Measurements from ENCODE around the gene IFITM2.
"Not testable (repeated sequence)": the region's sequence is repeated elsewhere in the genome, so short reads cannot be mapped to it uniquely, and the experiment has no call there.

Gene IFITM2

GRCh38 chr11:327581-327923, 19.9 kb downstream of the IFITM2 start:
- DNase-seq, result no peak

GRCh38 chr11:328012-328411, 20.4 kb downstream of the IFITM2 start:
- no peak for DNase-seq

- not testable (repeated sequence) for DNase-seq
Measured at GRCh38 chr11:328516-329100, 21.0 kb downstream of the IFITM2 start.

- DNase-seq, result no peak
Measured at GRCh38 chr11:329886-330253, 22.3 kb downstream of the IFITM2 start.

GRCh38 chr11:330307-330693, 22.7 kb downstream of the IFITM2 start:
- DNase-seq, result no peak

GRCh38 chr11:330694-331357, 23.2 kb downstream of the IFITM2 start:
- no peak for DNase-seq

GRCh38 chr11:331358-332060, 23.9 kb downstream of the IFITM2 start:
- DNase-seq, result no peak

GRCh38 chr11:332651-333480, 25.2 kb downstream of the IFITM2 start:
- DNase-seq, result no peak

GRCh38 chr11:333616-334263, 26.1 kb downstream of the IFITM2 start:
- DNase-seq, result not testable (repeated sequence)

- no peak for DNase-seq
Measured at GRCh38 chr11:334264-334994, 26.8 kb downstream of the IFITM2 start.

- no peak for DNase-seq
Measured at GRCh38 chr11:335779-336658, 28.4 kb downstream of the IFITM2 start.

- no peak for DNase-seq
Measured at GRCh38 chr11:336659-337198, 29.1 kb downstream of the IFITM2 start.

GRCh38 chr11:337711-338110, 30.1 kb downstream of the IFITM2 start:
- DNase-seq, result no peak

- DNase-seq, result no peak
Measured at GRCh38 chr11:339963-340362, 32.3 kb downstream of the IFITM2 start.

GRCh38 chr11:340539-341512, 33.2 kb downstream of the IFITM2 start:
- DNase-seq, result no peak

GRCh38 chr11:342328-342727, 34.7 kb downstream of the IFITM2 start:
- no peak for DNase-seq

GRCh38 chr11:344836-345578, 37.4 kb downstream of the IFITM2 start:
- no peak for DNase-seq

- DNase-seq, result no peak
Measured at GRCh38 chr11:346529-346928, 38.9 kb downstream of the IFITM2 start.

Measured in activated effector memory CD4-positive, alpha-beta T cell treated with Interleukin-2 at 50 U/mL for 16 hours (primary cell).